CD4-positive, alpha-beta T cell treated with Interleukin-10 for 1 hour (primary cell): Measurements from ENCODE around the gene POTEI.
"Not testable (repeated sequence)": the region's sequence is repeated elsewhere in the genome, so short reads cannot be mapped to it uniquely, and the experiment has no call there.

Source experiments
- DNase-seq: peaks from one replicate; pipeline ENCODE4 v3.0.0-alpha.2; 2020

POTEI gene

GRCh38 chr2:130454712-130455083 is 54.4 kb downstream of the POTEI start:
- not testable (repeated sequence) for DNase-seq

- not testable (repeated sequence) for DNase-seq
Measured at GRCh38 chr2:130453955-130454711, 55.0 kb downstream of the POTEI start.

GRCh38 chr2:130452897-130453296 is 56.2 kb downstream of the POTEI start:
- not testable (repeated sequence) for DNase-seq

GRCh38 chr2:130451823-130452222 is 57.3 kb downstream of the POTEI start:
- DNase-seq = not testable (repeated sequence)

- not testable (repeated sequence) for DNase-seq
Measured at GRCh38 chr2:130451278-130451677, 57.9 kb downstream of the POTEI start.

- DNase-seq = not testable (repeated sequence)
Measured at GRCh38 chr2:130450366-130450765, 58.8 kb downstream of the POTEI start.

- DNase-seq = peak; percentile 18
Measured at GRCh38 chr2:130427631-130428030, 81.5 kb downstream of the POTEI start.

- not testable (repeated sequence) for DNase-seq
Measured at GRCh38 chr2:130418845-130419244, 90.3 kb downstream of the POTEI start.

- peak; percentile 33 for DNase-seq
Measured at GRCh38 chr2:130416693-130417092, 92.4 kb downstream of the POTEI start.
